IMR-90 (cell line): ENCODE data around the gene CDCP1.

Experiments used
- BHLHE40 ChIP-seq: fragments of 150-350 bp; IDR thresholded peaks from 2 replicates; pipeline ENCODE4 v1.6.1; 2016; ENCODE audit warnings: mild to moderate bottlenecking, low read depth, low read length
- MAFK ChIP-seq: IDR thresholded peaks from 2 replicates; pipeline ENCODE4 v1.6.1; 2012; ENCODE audit warnings: low read depth, low read length, improper control_type of control experiment
- TF ChIP-seq, protein P1 (sequence below): conservative IDR thresholded peaks from 2 replicates; pipeline ENCODE4 v1.5.1; 2012; ENCODE audit warnings: mild to moderate bottlenecking, low read depth, low read length, improper control_type of control experiment

DNA sequence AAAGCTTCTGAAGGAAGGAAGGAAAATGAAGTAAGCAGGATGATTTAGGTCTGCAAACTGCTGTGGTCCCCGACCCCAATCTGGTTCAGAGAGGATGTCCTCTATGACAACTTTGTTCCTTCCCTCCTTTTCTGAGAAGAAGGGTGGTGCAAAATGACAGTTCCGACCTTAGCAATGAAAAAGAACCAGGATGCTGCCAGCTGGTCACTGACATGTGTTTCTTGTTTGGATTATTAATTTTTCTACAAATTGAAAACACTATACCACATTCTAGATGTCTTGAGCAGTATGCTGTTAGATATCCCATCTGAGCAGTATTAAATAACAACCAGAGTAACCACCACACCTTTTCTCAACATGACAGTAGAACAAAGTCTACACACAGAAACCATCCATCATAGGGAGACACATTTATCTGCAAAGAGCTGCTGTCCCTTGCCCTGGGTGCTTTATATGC, 27.5 kb downstream of the CDCP1 start:
- TF ChIP-seq, protein P1, sequence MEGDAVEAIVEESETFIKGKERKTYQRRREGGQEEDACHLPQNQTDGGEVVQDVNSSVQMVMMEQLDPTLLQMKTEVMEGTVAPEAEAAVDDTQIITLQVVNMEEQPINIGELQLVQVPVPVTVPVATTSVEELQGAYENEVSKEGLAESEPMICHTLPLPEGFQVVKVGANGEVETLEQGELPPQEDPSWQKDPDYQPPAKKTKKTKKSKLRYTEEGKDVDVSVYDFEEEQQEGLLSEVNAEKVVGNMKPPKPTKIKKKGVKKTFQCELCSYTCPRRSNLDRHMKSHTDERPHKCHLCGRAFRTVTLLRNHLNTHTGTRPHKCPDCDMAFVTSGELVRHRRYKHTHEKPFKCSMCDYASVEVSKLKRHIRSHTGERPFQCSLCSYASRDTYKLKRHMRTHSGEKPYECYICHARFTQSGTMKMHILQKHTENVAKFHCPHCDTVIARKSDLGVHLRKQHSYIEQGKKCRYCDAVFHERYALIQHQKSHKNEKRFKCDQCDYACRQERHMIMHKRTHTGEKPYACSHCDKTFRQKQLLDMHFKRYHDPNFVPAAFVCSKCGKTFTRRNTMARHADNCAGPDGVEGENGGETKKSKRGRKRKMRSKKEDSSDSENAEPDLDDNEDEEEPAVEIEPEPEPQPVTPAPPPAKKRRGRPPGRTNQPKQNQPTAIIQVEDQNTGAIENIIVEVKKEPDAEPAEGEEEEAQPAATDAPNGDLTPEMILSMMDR, result no peak
- TF ChIP-seq MAFK (no peak), BHLHE40 (no peak)
